ENCODE measurements around the gene WDR4. TPM values are rescaled to one million over a fixed set of nuclear protein-coding genes. Genes with fewer than 3 reads are reported as not detected.
A peak's percentile ranks its signal among the peaks of the same experiment; 100 is the strongest.
"Not testable (repeated sequence)": the region's sequence is repeated elsewhere in the genome, so short reads cannot be mapped to it uniquely, and the experiment has no call there.

The WDR4 gene
- total RNA-seq, 2 experiments from 2014 or later = 34.0 to 46.5 TPM

GRCh38 chr21:42878678-42878992, 704 bp downstream of the WDR4 start:
- Mint-ChIP-seq H3K36me3 (ENCODE audit: low read depth) (peaks cover 34% of the 10 kb centered on the region), H3K27me3 (no peaks in the 10 kb centered on the region), H3K27ac (peak overlapping the region; percentile 99), H3K9me3 (ENCODE audit: low read depth) (no peaks in the 10 kb centered on the region), H3K4me1 (peaks cover 17% of the 10 kb centered on the region), H3K4me3 (peak overlapping the region; percentile 92)
- CTCF ChIA-PET = interaction anchor here (0.8 kb wide), 1 partner anchor 226 kb away, joined by 3 read pairs; no protein-coding TSS in a partner anchor
- no peak for DNase-seq
- POLR2A ChIA-PET = interaction anchor here (0.7 to 1.5 kb wide), 3 partner anchors 14 to 288 kb away, joined by 3 to 4 read pairs (median 3); partner anchors contain the start of genes NDUFV3 and PKNOX1
- intact Hi-C loops (cut with DNase I, micrococcal nuclease) = loop anchor here (1.0 to 5.0 kb wide), 3 partner anchors 45 to 1134 kb away; partner anchors contain the start of gene TRAPPC10 (in 1 of the 2)
- peak; percentile 9 for ATAC-seq

- intact Hi-C loops (cut with DNase I, micrococcal nuclease) = loop anchor here in 1 of 2 experiments (5.0 kb wide), 1 partner anchor 459 kb away; no protein-coding TSS in a partner anchor
- H3K4me3 Mint-ChIP-seq; H3K9me3 Mint-ChIP-seq (ENCODE audit: low read depth); POLR2A ChIA-PET; DNase-seq; H3K27ac Mint-ChIP-seq; H3K27me3 Mint-ChIP-seq; ATAC-seq: not testable (repeated sequence)
- CTCF ChIA-PET = interaction anchor here (1.0 kb wide), 1 partner anchor 20 kb away, joined by 3 read pairs; no protein-coding TSS in a partner anchor
- H3K36me3 Mint-ChIP-seq (ENCODE audit: low read depth) = peaks cover 49% of the 10 kb centered on the region
- peaks cover 14% of the 10 kb centered on the region for H3K4me1 Mint-ChIP-seq
These were observed 3.5 kb downstream of the WDR4 start for GRCh38 chr21:42875811-42876210.

GRCh38 chr21:42873096-42873495, 6.2 kb downstream of the WDR4 start:
- Mint-ChIP-seq H3K36me3 (ENCODE audit: low read depth) (peaks cover 63% of the 10 kb centered on the region), H3K27ac (no peak overlapping the region), H3K9me3 (ENCODE audit: low read depth) (no peaks in the 10 kb centered on the region), H3K4me3 (no peak overlapping the region), H3K27me3 (no peaks in the 10 kb centered on the region), H3K4me1 (peaks cover 4% of the 10 kb centered on the region)
- ChIA-PET CTCF (interaction anchor here (0.6 kb wide), 1 partner anchor 55 kb away, joined by 5 read pairs; no protein-coding TSS in a partner anchor), POLR2A (no interaction called here)
- DNase-seq (no peak), ATAC-seq (no peak)
- intact Hi-C loops (cut with DNase I, micrococcal nuclease) = no loop called here

DNA sequence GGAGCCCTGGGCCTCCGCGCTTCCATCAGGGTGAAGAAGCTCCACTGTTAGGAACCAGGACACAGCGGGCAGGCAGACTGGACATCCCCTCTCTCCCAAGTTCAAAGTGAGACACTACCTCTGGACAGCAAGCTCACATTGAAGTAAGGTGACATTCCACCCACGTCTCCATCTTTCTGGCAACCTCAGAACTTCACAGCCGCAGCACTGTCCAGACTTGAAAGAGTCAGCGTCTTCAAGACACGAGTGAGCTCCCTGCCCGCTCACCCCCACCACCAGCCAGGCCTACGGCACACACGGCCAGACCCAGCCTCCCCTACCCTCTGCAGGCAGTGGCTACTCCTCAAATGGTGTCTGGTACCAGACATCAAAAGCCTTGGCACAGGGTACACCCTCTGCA, 11.1 kb downstream of the WDR4 start:
- Mint-ChIP-seq H3K27ac (no peak overlapping the region), H3K4me1 (peaks cover 13% of the 10 kb centered on the region), H3K9me3 (ENCODE audit: low read depth) (no peaks in the 10 kb centered on the region), H3K27me3 (no peaks in the 10 kb centered on the region), H3K4me3 (no peak overlapping the region), H3K36me3 (ENCODE audit: low read depth) (peaks cover 69% of the 10 kb centered on the region)
- DNase-seq (no peak), ATAC-seq (no peak)
- ChIA-PET POLR2A (no interaction called here), CTCF (no interaction called here)
- intact Hi-C loops (cut with DNase I, micrococcal nuclease) = no loop called here

DNA sequence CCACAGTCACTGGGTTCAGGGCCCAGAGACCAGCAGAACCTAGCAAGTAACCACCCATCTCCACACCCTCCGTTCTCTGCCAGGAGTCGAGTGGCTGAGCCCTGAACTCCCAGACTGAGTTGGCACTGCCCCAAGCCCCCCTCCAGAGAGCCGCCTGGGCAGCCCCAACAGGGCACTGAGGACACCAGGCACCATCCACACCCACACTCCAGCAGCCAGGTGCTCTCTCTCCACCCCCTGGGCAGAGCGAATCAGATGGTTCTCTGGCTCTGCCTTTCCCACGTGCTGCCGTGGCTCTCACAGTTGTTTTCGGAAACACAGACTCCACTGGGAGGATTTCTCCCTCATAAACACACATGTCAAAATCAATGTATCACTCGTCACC, 13.6 kb downstream of the WDR4 start:
- POLR2A ChIA-PET = no interaction called here

GRCh38 chr21:42864815-42865775, 14.2 kb downstream of the WDR4 start:
- H3K27me3 Mint-ChIP-seq = no peaks in the 10 kb centered on the region
- no peak for ATAC-seq
- ChIA-PET POLR2A (no interaction called here), CTCF (no interaction called here)
- no peak overlapping the region for H3K27ac Mint-ChIP-seq
- peaks cover 13% of the 10 kb centered on the region for H3K4me1 Mint-ChIP-seq
- intact Hi-C loops (cut with DNase I, micrococcal nuclease) = no loop called here
- H3K4me3 Mint-ChIP-seq = no peak overlapping the region
- H3K36me3 Mint-ChIP-seq (ENCODE audit: low read depth) = peaks cover 66% of the 10 kb centered on the region
- no peak for DNase-seq
- no peaks in the 10 kb centered on the region for H3K9me3 Mint-ChIP-seq (ENCODE audit: low read depth)

More for the DNA sequence above, 13.6 kb downstream of the WDR4 start:
- intact Hi-C loops (cut with DNase I, micrococcal nuclease) = no loop called here
- no peaks in the 10 kb centered on the region for H3K9me3 Mint-ChIP-seq (ENCODE audit: low read depth)
- no peaks in the 10 kb centered on the region for H3K27me3 Mint-ChIP-seq
- H3K36me3 Mint-ChIP-seq (ENCODE audit: low read depth) = peaks cover 67% of the 10 kb centered on the region
- peaks cover 13% of the 10 kb centered on the region for H3K4me1 Mint-ChIP-seq
- no peak overlapping the region for H3K4me3 Mint-ChIP-seq
- no peak overlapping the region for H3K27ac Mint-ChIP-seq
- ATAC-seq (no peak), DNase-seq (no peak)
- CTCF ChIA-PET = no interaction called here

DNA sequence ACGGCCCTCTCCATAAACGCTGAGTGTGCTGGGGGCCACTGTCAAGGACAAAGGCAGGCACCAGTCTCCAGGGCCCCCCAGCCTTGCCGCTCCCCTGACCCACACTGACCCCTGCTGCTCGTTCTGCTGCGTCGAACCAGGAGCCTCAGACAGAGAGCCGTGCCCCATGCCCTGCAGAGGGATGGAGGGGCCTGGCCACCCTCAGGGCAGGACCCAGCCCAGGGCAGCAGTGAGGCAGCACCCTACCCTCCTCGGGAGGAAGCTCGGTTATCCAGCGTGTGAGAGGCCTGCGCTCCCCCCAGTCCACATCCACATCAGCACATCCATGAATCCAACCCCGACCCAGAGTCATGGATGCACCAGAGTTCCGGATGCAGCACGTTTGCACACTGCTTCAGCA, 15.1 kb downstream of the WDR4 start:
- no peak for DNase-seq
- H3K4me1 Mint-ChIP-seq = peaks cover 13% of the 10 kb centered on the region
- POLR2A ChIA-PET = no interaction called here
- no peaks in the 10 kb centered on the region for H3K27me3 Mint-ChIP-seq
- ATAC-seq = no peak
- intact Hi-C loops (cut with DNase I, micrococcal nuclease) = no loop called here
- peaks cover 61% of the 10 kb centered on the region for H3K36me3 Mint-ChIP-seq (ENCODE audit: low read depth)
- H3K9me3 Mint-ChIP-seq (ENCODE audit: low read depth) = no peaks in the 10 kb centered on the region
- H3K4me3 Mint-ChIP-seq = no peak overlapping the region
- CTCF ChIA-PET = no interaction called here
- no peak overlapping the region for H3K27ac Mint-ChIP-seq

- DNase-seq (no peak), ATAC-seq (no peak)
- no peaks in the 10 kb centered on the region for H3K9me3 Mint-ChIP-seq (ENCODE audit: low read depth)
- CTCF ChIA-PET = no interaction called here
- no peaks in the 10 kb centered on the region for H3K27me3 Mint-ChIP-seq
- peaks cover 13% of the 10 kb centered on the region for H3K4me1 Mint-ChIP-seq
- H3K27ac Mint-ChIP-seq = no peak overlapping the region
- peaks cover 61% of the 10 kb centered on the region for H3K36me3 Mint-ChIP-seq (ENCODE audit: low read depth)
- POLR2A ChIA-PET = no interaction called here
- intact Hi-C loops (cut with DNase I, micrococcal nuclease) = no loop called here
- H3K4me3 Mint-ChIP-seq = no peak overlapping the region
These were observed 15.9 kb downstream of the WDR4 start for GRCh38 chr21:42863504-42863870.

DNA sequence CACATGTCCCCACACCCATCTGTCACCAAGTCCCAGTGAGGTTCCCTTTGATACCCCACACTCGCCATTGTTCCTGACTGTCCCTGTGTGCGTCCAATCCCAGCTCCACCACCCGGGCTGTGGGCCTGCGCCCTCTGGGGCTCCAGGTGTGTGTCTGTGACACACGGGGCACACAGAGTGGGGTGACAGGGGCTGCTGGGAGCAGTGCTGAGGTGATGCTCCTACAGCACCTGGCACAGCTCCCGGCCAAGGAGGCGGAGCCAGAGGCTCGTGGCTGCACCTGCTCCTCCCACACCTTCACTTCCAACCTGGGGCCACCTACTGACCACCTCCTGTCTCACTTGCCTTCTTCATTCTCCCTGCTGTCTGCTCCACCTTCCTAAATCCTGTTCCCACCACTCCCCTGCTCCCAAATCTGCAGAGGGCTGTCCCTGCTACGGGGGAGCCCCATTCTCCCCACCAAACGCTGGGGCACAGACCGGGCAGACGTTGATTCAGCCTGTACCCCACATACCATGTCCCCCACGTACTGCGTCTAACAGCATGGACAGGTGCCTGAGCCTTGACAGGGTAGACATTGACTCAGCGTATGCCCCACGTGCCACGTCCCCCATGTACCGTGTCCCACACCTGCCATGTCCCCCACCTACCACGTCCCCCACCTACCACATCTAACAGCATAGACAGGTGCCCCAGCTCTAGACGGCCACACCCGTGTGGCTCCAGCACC, 16.4 kb downstream of the WDR4 start:
- intact Hi-C loops (cut with DNase I, micrococcal nuclease) = no loop called here
- ChIA-PET CTCF (no interaction called here), POLR2A (no interaction called here)
- Mint-ChIP-seq H3K36me3 (ENCODE audit: low read depth) (peaks cover 59% of the 10 kb centered on the region), H3K9me3 (ENCODE audit: low read depth) (no peaks in the 10 kb centered on the region), H3K27ac (no peak overlapping the region), H3K4me1 (peaks cover 11% of the 10 kb centered on the region), H3K4me3 (no peak overlapping the region), H3K27me3 (no peaks in the 10 kb centered on the region)
- DNase-seq (no peak), ATAC-seq (no peak)

- ATAC-seq (no peak), DNase-seq (no peak)
- H3K9me3 Mint-ChIP-seq (ENCODE audit: low read depth) = no peaks in the 10 kb centered on the region
- H3K4me1 Mint-ChIP-seq = peaks cover 10% of the 10 kb centered on the region
- H3K36me3 Mint-ChIP-seq (ENCODE audit: low read depth) = peaks cover 63% of the 10 kb centered on the region
- intact Hi-C loops (cut with DNase I, micrococcal nuclease) = no loop called here
- POLR2A ChIA-PET = interaction anchor here (0.6 kb wide), 1 partner anchor 113 kb away, joined by 3 read pairs; the partner anchor contains the start of gene PKNOX1
- CTCF ChIA-PET = no interaction called here
- H3K4me3 Mint-ChIP-seq = no peak overlapping the region
- H3K27ac Mint-ChIP-seq = no peak overlapping the region
- no peaks in the 10 kb centered on the region for H3K27me3 Mint-ChIP-seq
These were observed 17.4 kb downstream of the WDR4 start for GRCh38 chr21:42861848-42862400.

GRCh38 chr21:42861311-42861847, 18.0 kb downstream of the WDR4 start:
- intact Hi-C loops (cut with DNase I, micrococcal nuclease) = no loop called here
- POLR2A ChIA-PET = interaction anchor here (0.6 kb wide), 1 partner anchor 113 kb away, joined by 3 read pairs; the partner anchor contains the start of gene PKNOX1
- H3K27me3 Mint-ChIP-seq = no peaks in the 10 kb centered on the region
- H3K4me1 Mint-ChIP-seq = peaks cover 5% of the 10 kb centered on the region
- DNase-seq (no peak), ATAC-seq (no peak)
- H3K9me3 Mint-ChIP-seq (ENCODE audit: low read depth) = no peaks in the 10 kb centered on the region
- H3K36me3 Mint-ChIP-seq (ENCODE audit: low read depth) = peaks cover 64% of the 10 kb centered on the region
- H3K4me3 Mint-ChIP-seq = no peak overlapping the region
- no peak overlapping the region for H3K27ac Mint-ChIP-seq
- CTCF ChIA-PET = no interaction called here

Data from activated CD4-positive, alpha-beta T cell treated with anti-CD3 and anti-CD28 coated beads for 36 hours (primary cell).